Measurements from ENCODE around the gene SIX2. TPM values are rescaled to one million over a fixed set of nuclear protein-coding genes. Genes with fewer than 3 reads are reported as not detected.

The SIX2 gene
- total RNA-seq, 1 donor from 2014 or later, result 16.7 TPM

GRCh38 chr2:44989176-44989575 lies 20.1 kb downstream of the SIX2 start:
- intact Hi-C loops (cut with DNase I), result no loop called here
- no peaks in the 10 kb centered on the region for H3K4me1 ChIP-seq

DNA sequence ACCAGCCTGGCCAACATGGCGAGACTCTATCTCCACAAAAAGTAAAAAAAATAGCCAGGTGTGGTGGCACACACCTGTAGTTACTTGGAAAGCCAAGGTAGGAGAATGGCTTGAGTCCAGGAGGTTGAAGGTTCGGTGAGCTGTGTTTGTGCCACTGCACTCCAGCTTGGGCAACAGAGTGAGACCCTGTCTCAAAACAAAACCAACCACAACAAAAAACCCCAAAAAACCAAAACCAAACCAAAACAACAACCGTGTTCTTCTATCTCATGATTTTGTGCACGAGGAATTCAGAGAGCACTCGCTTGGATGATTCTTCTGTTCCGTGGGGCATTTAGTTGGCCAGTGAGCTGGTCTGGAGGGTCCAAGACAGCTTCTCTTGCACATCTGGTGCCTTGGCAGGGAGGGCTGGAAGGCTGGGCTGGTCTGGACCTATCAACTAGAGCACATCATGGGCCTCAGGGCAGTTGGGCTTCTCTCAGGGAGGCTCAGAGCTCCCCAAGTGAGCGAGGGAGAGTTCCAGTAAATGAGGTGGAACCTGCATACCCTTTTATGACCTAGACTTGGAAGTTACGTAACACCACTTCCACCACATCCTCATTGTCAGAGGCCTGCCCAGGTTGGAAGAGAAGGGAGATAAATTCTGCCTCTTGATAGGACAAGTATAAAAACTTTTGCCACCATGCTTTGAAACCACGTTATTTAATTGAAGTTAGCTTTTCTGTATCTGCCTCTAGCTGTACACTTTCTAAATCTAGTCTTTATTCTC lies 25.2 kb downstream of the SIX2 start:
- H3K27me3 ChIP-seq, result no peaks in the 10 kb centered on the region
- TF ChIP-seq CTCF (IDR thresholded peaks at IDR 0.05), result no peak
- no peak for TF ChIP-seq POLR2A (IDR thresholded peaks at IDR 0.05)
- TF ChIP-seq POLR2AphosphoS5 (IDR thresholded peaks at IDR 0.05; ENCODE audit: insufficient read depth in 1 of 2, low read depth in 1 of 2), result no peak
- no peaks in the 10 kb centered on the region for H3K9me3 ChIP-seq
- H3K4me1 ChIP-seq, result peaks cover 8% of the 10 kb centered on the region
- DNase-seq (ENCODE audit: extremely low spot score in 2 of 2), result no peak
- H3K27ac ChIP-seq, result no peak overlapping the region
- intact Hi-C loops (cut with DNase I), result loop anchor here (2.0 kb wide), 1 partner anchor 511 kb away; no protein-coding TSS in a partner anchor
- H3K4me3 ChIP-seq, result no peak overlapping the region
- H3K36me3 ChIP-seq, result no peaks in the 10 kb centered on the region

More at GRCh38 chr2:44989176-44989575, 20.1 kb downstream of the SIX2 start:
- TF ChIP-seq POLR2AphosphoS5 (IDR thresholded peaks at IDR 0.05; ENCODE audit: insufficient read depth in 1 of 2, low read depth in 1 of 2), result no peak
- no peak for TF ChIP-seq CTCF (IDR thresholded peaks at IDR 0.05)
- no peak for TF ChIP-seq POLR2A (IDR thresholded peaks at IDR 0.05)
- Histone ChIP-seq H3K27me3 (no peaks in the 10 kb centered on the region), H3K36me3 (no peaks in the 10 kb centered on the region), H3K4me3 (no peak overlapping the region), H3K27ac (no peak overlapping the region), H3K9me3 (no peaks in the 10 kb centered on the region)
- no peak for DNase-seq (ENCODE audit: extremely low spot score in 2 of 2)

GRCh38 chr2:44981714-44982108 lies 27.5 kb downstream of the SIX2 start:
- intact Hi-C loops (cut with DNase I), result loop anchor here (2.0 kb wide), 1 partner anchor 513 kb away; no protein-coding TSS in a partner anchor

GRCh38 chr2:44980751-44981713 lies 28.2 kb downstream of the SIX2 start:
- TF ChIP-seq POLR2A (IDR thresholded peaks at IDR 0.05), result no peak
- TF ChIP-seq CTCF (IDR thresholded peaks at IDR 0.05), result no peak
- TF ChIP-seq POLR2AphosphoS5 (IDR thresholded peaks at IDR 0.05; ENCODE audit: insufficient read depth in 1 of 2, low read depth in 1 of 2), result no peak
- DNase-seq (ENCODE audit: extremely low spot score in 2 of 2), result no peak
- Histone ChIP-seq H3K36me3 (no peaks in the 10 kb centered on the region), H3K27me3 (no peaks in the 10 kb centered on the region), H3K4me1 (peaks cover 8% of the 10 kb centered on the region), H3K27ac (no peak overlapping the region), H3K4me3 (no peak overlapping the region), H3K9me3 (no peaks in the 10 kb centered on the region)
- intact Hi-C loops (cut with DNase I), result no loop called here

More at GRCh38 chr2:44981714-44982108, 27.5 kb downstream of the SIX2 start:
- TF ChIP-seq CTCF (IDR thresholded peaks at IDR 0.05) (peak; percentile 79 to 93 (median 88)), POLR2AphosphoS5 (IDR thresholded peaks at IDR 0.05; ENCODE audit: insufficient read depth in 1 of 2, low read depth in 1 of 2) (no peak), POLR2A (IDR thresholded peaks at IDR 0.05) (no peak)
- H3K4me1 ChIP-seq, result peaks cover 8% of the 10 kb centered on the region
- no peak overlapping the region for H3K27ac ChIP-seq
- H3K36me3 ChIP-seq, result no peaks in the 10 kb centered on the region
- no peak overlapping the region for H3K4me3 ChIP-seq
- H3K27me3 ChIP-seq, result no peaks in the 10 kb centered on the region
- no peak for DNase-seq (ENCODE audit: extremely low spot score in 2 of 2)
- no peaks in the 10 kb centered on the region for H3K9me3 ChIP-seq

All from vagina (tissue), 2 donors.